Pericardium fibroblast (primary cell): Measurements from ENCODE around the gene ERICH4. TPM values are rescaled to one million over a fixed set of nuclear protein-coding genes. Genes with fewer than 3 reads are reported as not detected.

Experiments
- total RNA-seq: library from RNA; depleted of rRNA; stranded (reverse); fragments of >200 nt; gene quantifications from 2 replicates; pipeline ENCODE4 v1.2.3, GENCODE V29; 2015

The ERICH4 gene
- not detected in 2 replicates for total RNA-seq

GRCh38 chr19:41442473-41443355 lies at the start of gene ERICH4:
TSS of gene ERICH4 (plus strand) at chr19:41443156. CDS start at chr19:41443170, 14 bp downstream.

GRCh38 chr19:41397086-41398049 lies 45.6 kb upstream of the ERICH4 start, which contains the start of the genes BCKDHA and EXOSC5:
TSS of gene BCKDHA (plus strand) at chr19:41397818. CDS start at chr19:41397828, 10 bp downstream.
TSS of gene EXOSC5 (minus strand) at chr19:41397359. CDS start at chr19:41397328, 31 bp downstream.

GRCh38 chr19:41426952-41427646 lies 15.9 kb upstream of the ERICH4 start, which contains the start of gene B3GNT8:
TSS of gene B3GNT8 (minus strand) at chr19:41427374. CDS start at chr19:41426778, 596 bp downstream.

GRCh38 chr19:41439441-41440222 lies 3.3 kb upstream of the ERICH4 start, which contains the start of gene DMAC2:
TSS of gene DMAC2 (minus strand) at chr19:41439912. CDS start at chr19:41439899, 13 bp downstream.

Other genes with a start within 250 kb of the ERICH4 start
- gene CYP2S1, start 249.9 kb upstream of the ERICH4 start, total RNA-seq: 0.09 and 0.70 TPM in 2 replicates
- gene AXL, start 223.9 kb upstream of the ERICH4 start, total RNA-seq: 75.6 and 94.9 TPM in 2 replicates
- 96.9 and 108 TPM in 2 replicates for gene HNRNPUL1, start 178.8 kb upstream of the ERICH4 start, total RNA-seq
- gene CCDC97, start 133.0 kb upstream of the ERICH4 start, total RNA-seq: 10.6 and 18.0 TPM in 2 replicates
- gene TGFB1, start 89.2 kb upstream of the ERICH4 start, total RNA-seq: 27.4 and 28.7 TPM in 2 replicates
- 5.1 and 9.4 TPM in 2 replicates for gene B9D2, start 79.0 kb upstream of the ERICH4 start, total RNA-seq
- gene TMEM91, start 66.6 kb upstream of the ERICH4 start, total RNA-seq: 4.1 and 16.9 TPM in 2 replicates
- 18.4 and 20.7 TPM in 2 replicates for gene EXOSC5, start 45.8 kb upstream of the ERICH4 start, total RNA-seq
- gene BCKDHA, start 45.3 kb upstream of the ERICH4 start, total RNA-seq: 14.2 and 23.9 TPM in 2 replicates
- 1.6 and 4.6 TPM in 2 replicates for gene B3GNT8, start 15.8 kb upstream of the ERICH4 start, total RNA-seq
- 33.1 and 50.9 TPM in 2 replicates for gene DMAC2, start 3.2 kb upstream of the ERICH4 start, total RNA-seq
- not detected in 2 replicates for gene CEACAM21, start 133.0 kb downstream of the ERICH4 start, total RNA-seq
- gene CEACAM4, start 183.9 kb downstream of the ERICH4 start, total RNA-seq: not detected in 2 replicates
- not detected in 2 replicates for gene CEACAM7, start 245.1 kb downstream of the ERICH4 start, total RNA-seq